NCI-H524 treated with DMSO at 0.1 percent for 48 hours (cell line): ENCODE measurements around the gene TSPO.

Experiments used
- DNase-seq: peaks from one replicate; lab custom pipeline; 2025; lab: John Stamatoyannopoulos, UW

Gene TSPO

DNA sequence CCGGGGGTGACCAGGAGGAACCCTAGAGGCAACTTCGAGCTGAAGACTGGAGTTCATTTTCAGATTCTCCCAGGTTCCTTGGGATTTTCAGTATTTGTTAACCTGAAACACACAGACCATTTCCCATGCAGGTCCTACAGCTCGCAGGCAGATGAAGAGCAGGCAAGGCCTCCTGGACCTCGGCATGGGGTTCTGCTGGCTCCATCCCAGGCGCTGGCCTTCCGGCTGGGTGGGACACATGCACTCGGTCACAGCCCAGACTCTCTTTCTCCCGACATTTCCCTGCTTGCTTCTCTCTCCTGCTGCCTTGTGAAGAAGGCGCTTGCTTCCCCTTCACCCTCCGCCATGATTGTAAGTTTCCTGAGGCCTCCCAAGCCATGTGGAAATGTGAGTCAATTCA is 51.0 kb downstream of the TSPO start:
- DNase-seq, result no peak

DNA sequence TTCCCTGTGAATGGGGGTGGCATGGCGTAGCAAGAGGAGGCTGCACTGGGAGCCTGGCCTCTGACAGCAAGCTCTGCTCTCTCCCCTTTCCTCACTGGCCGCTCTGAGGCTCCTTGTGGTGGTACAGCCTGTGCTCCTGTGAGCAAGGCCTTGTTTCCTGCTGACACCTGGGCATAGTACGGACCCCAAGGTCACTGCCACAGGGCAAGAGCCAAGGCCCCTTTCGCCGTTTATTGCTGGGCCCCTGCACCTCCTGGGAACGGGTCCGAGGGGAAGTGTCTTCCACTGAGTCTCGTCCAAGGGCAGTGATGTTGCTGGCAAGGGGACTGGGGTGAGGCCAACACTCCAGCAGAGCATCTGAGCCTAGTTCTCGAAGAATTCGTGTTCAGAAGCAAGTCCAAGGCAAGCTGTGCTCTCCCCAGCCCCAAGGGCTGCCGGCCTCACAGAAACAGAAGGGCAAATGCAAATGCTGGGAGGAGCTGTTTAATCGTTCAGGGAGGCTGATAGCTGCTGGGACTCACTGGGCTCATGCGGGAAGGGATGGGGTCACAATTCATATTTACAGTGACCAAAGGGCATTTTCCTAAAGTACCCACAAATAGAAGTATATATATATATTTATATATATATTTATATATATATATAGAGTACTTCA is 51.5 kb downstream of the TSPO start:
- no peak for DNase-seq

DNA sequence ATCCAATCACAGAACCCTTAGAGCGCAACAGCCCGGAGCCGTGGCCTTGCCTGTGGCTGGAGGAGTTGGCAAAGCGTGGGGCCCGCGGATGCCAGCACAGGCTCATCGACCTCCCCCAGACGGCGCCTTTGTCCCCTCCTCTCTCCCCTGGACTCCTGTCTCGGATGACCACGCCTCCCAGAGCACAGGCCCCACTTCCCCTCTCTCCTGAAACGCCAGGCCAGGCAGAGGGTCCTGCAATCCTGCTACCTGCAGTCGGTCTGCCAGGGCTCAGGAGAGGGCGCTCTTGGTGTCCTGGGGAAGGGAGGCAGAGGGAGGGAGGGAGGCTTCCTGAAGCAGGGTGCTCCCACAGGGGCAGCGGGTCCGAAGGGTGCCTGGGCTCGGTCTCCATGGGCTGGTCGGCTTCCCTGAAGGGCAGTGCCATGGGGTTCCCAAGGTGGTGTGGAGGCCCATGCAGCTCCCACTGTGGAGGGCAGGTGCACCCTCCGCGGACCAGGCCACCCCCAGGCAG is 52.2 kb downstream of the TSPO start:
- DNase-seq, result no peak

DNA sequence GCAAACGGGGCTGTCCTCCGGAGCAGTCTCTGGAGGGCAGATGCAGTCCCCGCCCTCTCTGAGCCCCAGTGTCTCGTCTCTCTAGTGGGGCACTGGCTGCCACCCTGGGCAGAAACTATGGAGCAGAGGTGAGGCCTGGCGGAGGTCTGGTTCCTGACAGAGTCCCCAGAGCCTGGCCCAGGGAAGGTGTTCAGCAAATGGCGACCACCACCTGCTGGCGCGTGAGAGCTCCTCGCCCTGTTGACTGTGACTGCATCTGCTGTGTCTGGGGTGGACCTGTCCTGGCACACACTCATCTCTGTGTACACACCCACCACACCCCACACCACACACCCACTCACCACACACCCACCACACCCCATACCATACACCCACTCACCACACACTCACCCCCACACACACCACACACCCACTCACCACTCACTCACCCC is 53.9 kb downstream of the TSPO start:
- DNase-seq, result no peak

DNA sequence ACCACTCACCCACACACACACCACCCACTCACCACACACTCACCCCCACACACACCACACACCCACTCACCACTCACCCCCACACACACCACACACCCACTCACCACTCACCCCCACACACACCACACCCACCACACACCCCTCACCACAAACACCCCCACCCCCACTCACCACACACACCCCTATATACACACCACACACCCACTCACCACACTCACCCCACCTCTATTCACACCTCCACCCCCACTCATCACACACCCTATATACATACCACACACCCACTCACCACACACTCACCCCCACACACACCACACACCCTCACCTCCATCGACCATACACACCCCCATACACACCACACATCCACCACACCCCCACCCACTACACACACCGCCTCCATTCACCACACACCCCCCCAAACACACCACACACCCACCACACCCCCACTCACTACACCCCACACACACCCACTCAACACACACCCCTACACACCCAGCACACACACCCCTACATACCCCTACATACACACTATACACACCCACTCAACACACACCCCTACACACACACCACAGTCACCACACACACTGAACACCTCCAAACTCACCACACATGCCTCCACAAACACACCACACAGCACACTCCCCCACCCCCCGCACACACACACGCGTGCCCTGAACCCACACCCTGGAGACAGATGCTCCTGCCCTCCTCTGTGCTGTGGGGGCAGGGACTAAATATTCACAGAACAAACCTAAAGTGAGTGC is 54.6 kb downstream of the TSPO start:
- no peak for DNase-seq

DNA sequence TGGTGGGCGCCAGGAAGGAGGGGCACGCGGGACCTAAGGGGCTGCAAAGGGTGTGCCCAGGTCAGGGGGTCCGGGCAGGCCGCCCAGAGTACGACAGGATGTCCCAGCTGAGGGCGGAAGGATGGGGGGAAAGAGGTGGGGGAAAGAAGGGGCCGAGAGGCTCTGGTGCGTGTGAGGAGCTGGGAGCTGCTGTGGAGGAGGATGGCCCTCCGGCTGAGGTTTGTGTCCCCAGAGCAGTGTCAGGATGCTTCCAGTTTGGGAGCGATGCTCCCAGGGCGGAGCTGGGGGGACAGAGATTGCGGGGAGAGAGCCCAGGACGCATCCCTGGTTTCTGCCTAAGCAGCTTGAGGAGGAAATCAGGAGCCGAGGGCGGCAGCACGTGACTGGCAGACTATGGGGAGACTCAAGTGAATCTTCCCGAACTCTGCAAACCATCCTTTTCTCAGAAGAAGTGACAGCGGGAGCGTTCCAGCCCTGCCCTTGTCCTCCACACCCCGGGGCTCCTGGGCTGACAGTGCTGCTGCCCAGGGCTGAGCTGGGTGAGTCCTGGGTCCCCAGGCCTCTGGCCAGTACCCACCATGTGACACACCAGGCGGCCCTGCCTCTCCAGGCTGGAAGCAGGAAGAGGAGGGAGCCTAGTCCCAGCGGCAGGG is 55.3 kb downstream of the TSPO start:
- DNase-seq, result no peak

DNA sequence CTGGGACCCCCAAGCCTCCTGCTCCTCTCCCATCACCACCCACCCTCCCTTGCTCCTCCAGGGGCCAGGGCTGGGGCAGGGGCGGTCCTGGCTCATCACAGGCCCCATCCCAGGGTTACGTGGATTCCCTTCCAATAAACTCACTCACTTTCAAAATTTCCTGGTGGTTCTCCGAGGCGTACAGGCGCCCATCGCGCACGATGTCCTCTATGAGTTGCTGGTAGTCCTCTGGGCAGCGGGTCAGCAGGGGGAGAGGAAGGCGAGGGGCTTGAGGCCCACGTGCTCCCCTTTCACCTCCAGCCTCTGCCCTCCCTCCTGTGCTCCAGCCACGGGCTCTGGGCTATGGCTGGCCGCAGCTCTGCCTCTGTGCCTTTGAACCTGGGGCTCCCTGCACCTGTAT is 56.0 kb downstream of the TSPO start:
- DNase-seq, result no peak

DNA sequence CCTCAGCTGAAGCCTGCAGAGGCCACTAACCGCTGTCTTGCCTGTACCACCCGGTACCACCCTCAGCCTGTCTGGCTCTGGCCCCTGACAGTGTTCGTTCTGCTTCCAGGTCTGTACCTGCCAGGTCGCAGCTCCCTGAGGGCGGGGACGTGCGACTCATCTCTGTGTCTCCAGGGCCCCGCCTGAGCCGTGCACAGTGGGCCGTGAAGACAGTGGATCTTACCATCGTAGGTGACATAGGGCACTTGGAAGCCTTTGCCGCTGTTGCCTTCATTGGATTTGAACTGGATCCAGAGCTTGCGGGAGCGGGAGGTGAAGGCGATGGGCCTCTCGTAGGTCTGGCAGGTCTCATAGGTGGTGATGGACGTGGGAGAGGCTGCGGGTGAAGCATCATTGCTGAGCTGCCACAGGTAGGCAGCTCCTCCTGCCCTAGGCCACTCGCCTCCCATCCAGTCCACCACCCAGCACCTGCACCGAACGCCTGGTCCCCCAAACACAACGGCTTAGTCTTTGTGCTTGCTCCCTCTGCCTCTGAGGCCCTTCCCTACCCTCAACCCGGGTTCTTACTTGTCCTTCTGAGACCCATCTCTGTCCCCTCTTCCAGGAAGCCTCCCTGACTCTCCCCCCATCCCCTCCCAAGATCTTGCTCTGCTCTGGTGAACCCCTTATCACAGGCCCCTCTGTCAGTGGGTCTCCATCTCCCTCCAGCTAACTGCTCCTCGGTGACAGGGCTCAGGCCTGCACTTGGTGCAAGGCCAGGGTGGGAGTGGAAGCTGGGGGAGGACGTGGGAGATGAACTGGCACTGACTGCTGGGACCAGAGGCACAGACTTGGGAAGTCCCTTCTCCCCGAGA is 56.7 kb downstream of the TSPO start:
- no peak for DNase-seq

DNA sequence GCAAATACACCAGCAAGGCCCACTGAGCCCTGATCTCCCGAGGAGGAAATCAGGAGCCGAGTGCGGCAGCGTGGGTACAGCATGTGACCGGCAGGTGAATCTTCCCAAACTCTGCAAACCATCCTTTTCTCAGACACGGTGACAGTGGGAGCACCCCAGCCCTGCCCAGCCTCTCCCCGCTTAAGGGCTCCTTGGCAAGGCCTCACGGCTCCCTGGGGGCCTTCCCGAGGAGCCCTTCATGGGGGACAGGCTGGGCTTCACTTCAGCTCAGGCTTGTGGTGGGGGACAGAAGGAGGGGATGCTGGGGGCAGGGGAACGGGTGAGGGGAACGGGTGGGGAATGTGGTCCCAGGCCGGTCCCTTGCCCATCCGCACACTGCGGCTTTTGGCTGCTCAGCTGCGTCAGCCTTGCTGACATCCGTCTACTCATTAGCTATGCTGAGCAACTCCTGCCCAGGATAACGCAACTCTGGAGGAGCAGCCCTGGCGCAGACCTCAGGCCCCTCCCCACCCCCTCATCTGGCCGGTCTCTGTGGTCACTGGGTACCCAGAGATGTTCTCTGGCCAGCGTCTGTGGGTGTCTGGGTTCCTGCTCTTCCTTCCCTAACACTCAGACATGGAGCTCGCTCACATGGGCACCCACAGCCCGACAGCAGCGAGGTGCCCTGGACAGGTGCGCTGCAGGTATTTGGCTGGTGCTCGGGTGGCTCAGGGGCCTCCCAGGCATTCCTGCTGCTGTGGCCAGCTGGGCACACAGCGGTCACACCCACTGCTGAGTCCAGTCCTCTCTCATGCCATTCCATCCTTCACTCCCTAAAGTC is 57.6 kb downstream of the TSPO start:
- no peak for DNase-seq

DNA sequence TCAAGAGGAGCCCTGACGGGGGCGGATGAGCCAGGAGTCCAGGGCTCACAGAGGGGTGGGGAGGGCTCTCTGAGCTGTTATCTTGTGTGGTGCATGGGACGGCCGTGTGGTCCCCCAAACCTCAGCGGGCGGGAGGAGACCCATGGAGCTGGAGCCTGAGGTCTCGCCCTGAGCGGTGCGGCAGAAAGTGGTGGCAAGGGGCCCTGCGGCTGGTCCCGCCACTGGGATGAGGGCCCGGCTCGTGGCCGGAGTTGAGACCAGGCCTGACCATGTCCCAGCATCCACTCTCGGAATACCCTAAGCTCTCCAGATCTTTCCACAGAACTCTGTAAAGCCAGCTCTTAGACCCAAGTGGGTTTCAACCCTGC is 58.1 kb downstream of the TSPO start:
- no peak for DNase-seq

DNA sequence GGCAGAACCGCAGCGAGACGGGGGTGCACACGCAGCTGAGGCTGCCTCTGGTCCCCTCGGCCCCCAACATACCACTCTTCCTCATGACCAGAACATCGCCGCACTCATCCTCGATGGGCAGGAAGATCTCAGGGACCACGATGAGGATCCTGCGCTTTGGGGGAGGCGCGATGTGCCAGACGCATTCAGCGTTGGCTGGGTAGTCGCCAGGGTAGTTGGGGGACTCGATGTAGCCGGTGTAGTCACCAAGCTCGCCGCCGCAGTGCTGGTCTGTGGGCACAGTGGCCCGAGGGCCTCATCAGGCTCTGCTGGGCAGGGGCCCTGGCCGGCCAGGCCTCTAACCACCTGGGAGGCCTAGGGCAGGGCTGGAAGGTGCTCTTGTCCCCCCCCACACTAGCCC is 58.6 kb downstream of the TSPO start:
- DNase-seq, result no peak

DNA sequence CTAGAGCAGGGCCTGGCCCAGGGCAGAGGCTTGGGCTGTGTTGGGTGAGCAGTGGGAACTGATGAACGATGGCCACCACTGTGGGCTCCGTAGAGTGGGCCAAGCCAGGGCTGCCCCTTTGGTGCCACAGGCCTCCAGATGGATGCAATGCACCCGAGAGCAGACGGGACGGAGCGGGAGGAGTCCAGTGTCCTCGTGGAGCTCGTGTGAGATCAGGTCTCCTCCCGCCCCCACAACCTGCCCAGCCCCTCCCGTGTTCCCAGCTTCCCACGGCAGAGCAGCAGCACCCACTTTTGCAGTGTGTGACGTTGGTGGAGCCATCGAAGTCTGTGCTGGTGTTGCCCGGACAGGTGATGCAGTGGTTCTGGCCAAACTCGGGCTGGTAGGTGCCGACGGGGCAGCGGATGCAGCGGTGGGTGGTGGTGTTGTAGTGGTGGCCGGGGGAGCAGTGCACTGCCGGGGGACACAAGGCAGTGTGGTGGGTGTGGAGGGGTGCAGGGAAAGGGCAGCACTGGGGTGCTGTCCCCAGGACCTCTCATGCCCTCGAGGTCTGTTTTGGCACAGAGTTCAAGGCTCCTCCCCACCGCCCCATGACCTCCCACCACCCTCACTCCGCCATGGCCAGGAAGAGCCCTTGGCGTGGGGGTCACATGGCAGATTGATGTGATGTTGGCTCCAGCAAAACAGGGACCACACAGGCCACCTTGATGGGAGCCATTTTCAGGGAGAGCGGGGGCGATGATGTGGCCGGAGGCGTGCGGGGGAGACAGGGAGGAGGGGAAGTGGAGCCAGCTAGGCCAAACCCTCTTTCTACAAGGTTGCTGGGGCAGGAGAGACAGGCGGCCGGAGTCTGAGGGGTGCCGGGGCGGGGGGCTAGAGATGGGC is 59.5 kb downstream of the TSPO start:
- no peak for DNase-seq

DNA sequence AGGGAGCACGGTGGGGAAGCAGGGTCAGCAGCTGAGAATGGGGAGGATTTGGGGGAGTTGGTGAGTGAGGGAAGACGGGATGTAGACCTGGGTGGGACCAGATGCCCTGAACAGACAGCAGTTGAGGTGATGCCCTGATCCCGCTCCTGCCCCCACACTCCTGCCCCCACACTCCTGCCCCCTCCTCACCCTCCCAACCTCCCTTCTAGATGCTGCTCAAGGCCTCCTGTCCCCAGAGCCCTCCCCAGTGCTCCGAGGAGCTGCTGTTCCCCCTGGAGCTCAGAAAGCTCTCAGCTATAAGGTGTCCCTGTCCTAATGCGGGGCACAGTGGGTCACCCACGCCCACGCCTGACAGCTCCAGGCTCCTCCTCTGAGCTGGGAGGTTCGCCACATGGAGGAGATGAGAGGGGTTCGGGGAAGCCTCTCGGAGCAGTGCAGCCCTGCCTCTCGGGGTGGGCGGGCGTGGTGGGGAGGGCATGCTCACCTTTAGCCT is 60.6 kb downstream of the TSPO start:
- DNase-seq, result no peak

DNA sequence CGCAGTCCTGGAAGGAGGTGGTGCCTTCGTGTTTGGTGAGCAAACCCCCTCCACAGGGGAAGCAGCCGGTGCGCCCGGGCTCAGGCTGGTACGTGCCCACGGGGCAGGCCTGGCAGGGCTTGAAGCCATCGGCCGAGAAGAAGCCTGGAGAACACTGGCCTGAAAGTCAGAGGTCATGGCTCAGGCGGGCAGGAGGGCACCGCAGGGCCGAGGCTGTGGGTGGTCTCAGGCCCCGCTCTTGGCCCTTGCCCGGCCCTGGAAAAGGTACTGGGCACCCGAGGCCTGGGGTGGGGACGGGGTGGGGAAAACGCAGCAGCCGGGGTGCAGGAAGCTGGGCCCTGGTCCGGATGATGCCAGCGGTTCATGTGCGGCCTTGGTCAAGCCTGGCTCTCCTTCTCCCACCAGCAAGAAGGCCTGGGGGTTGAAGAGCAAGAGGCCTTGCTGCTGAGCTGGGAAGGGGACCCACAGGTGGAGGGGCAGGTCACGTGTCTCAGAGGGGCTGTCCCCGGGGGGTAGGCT is 61.1 kb downstream of the TSPO start:
- DNase-seq, result no peak
